ENCODE results near the gene CCDC6. TPM values are rescaled to one million over a fixed set of nuclear protein-coding genes. Genes with fewer than 3 reads are reported as not detected.
A peak's percentile ranks its signal among the peaks of the same experiment; 100 is the strongest.

Gene CCDC6
- total and polyA plus RNA-seq, 9 of the 15 experiments (the other 6 are each of a cell fraction or from before 2014, with no cell fraction given), result 10.4 to 41.0 (median 20.9) TPM

- TF ChIP-seq ATF3 (IDR thresholded peaks at IDR 0.05) (peak; percentile 31; the same call in 1 of the 2 replicates), ATF3 (CRISPR knock-in tag; conservative IDR thresholded peaks at IDR 0.05) (no peak), CEBPB (tag; IDR thresholded peaks at IDR 0.05) (peak; percentile 99), TSC22D4 (tag; IDR thresholded peaks at IDR 0.05) (no peak), NFIC (IDR thresholded peaks at IDR 0.05) (no peak), RFX1 (IDR thresholded peaks at IDR 0.05) (no peak), POU5F1 (IDR thresholded peaks at IDR 0.05; ENCODE audit: borderline replicate concordance, low read depth, low read length, partially characterized antibody) (no peak), ZKSCAN3 (CRISPR knock-in tag; IDR thresholded peaks at IDR 0.05) (no peak), KLF1 (tag; IDR thresholded peaks at IDR 0.05) (no peak), CUX1 (CRISPR knock-in tag; IDR thresholded peaks at IDR 0.05) (no peak)
These were observed 27.4 kb downstream of the CCDC6 start (continued) for GRCh38 chr10:59878915-59879314.
